RPMI7951 (cell line): ENCODE measurements around the gene DRAXIN. TPM values are rescaled to one million over a fixed set of nuclear protein-coding genes. Genes with fewer than 3 reads are reported as not detected.

Source experiments
- DNase-seq: peaks from one replicate; pipeline ENCODE4 v3.0.0-alpha.2; 2012; ENCODE audit warnings: low read depth
- total RNA-seq: library from RNA; depleted of rRNA; stranded (reverse); fragments of >200 nt; shearing (Covaris generic); gene quantifications from 2 replicates; pipeline ENCODE4 v1.2.3, GENCODE V29; 2014; rRNA removed

The DRAXIN gene, protein sequence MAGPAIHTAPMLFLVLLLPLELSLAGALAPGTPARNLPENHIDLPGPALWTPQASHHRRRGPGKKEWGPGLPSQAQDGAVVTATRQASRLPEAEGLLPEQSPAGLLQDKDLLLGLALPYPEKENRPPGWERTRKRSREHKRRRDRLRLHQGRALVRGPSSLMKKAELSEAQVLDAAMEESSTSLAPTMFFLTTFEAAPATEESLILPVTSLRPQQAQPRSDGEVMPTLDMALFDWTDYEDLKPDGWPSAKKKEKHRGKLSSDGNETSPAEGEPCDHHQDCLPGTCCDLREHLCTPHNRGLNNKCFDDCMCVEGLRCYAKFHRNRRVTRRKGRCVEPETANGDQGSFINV
- under 0.01 and 0.10 TPM in 2 replicates for total RNA-seq

DNA sequence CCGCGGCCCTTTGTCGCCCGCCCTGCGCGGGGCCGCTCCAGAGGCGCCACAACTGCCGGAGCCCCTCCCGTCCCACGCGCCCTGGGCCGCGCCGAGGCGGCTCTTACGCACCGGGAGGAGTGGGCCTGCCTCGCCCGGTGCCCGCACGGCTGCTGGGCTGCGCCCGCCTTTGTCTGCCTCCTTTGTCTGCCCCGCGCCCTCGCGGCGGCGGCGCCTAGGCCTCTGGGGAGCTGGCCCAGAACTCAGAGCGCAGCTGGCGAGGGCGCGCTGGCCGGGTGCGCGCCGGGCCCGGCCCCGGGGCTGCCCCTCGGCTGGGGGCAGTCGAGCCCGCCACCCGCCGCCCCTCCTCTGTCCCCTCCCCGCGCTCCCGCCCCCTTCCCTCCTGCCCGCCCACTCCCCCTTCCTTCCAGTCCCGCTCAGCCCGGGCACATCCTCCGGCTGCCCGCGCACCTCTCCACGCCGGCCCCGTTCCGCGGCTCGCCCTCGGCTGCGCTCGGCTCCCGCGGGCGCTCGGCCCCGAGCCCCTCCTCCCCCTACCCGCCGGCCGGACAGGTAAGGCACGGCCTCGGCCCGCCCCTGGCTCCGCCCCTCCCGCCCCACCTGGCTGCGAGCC is at the start of gene DRAXIN:
Gene DRAXIN (plus strand): TSS at position 409 of the 613 bp plus-strand sequence. CDS start 14,549 bp downstream, outside the sequence.
- no peak for DNase-seq

- DNase-seq: no peak
Observed at GRCh38 chr1:11641776-11642305, 49.7 kb upstream of the DRAXIN start.

DNA sequence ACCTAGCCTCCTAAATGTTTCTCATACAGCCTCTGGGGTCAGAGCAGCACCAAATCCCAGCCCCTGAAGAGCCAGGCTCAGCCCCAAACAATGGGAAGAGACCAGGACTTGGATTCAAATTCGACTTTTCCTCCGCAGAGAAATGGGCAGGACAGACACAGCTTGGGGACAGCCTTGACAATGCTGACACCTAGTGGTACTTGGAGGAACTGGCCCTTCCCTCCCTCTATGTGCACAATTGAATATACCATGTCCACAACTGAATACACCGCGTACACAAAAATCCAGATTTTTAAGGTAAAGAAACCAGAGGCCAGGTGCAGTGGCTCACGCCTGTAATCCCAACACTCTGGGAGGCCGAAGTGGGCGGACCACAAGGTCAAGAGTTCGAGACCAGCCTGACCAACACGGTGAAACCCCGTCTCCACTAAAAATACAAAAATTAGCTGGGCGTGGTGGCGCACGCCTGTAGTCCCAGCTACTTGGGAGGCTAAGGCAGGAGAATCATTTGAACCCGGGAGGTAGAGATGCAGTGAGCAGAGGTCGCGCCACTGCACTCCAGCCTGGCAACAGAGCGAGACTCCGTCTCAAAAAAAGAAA is 49.0 kb upstream of the DRAXIN start:
- DNase-seq: peak; percentile 58

DNA sequence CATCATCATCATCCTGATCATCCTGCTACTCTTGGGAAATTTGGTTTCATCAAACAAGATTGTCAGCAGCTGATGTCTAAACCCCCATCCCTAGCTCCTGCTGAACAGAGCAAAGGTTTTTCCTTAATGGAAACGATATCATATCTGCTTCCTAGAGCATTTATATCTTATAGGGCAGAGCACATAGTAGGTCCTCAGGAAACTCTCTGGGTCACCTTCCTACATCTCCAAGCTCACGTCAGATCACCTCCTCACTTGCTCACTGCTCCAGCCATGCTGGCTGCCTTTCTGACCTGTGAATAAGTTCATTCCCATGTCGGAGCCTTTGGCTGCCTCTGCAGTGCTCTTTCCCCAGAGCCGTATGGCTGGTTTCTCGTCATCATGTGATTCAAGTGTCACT is 47.7 kb upstream of the DRAXIN start:
- DNase-seq: no peak

DNA sequence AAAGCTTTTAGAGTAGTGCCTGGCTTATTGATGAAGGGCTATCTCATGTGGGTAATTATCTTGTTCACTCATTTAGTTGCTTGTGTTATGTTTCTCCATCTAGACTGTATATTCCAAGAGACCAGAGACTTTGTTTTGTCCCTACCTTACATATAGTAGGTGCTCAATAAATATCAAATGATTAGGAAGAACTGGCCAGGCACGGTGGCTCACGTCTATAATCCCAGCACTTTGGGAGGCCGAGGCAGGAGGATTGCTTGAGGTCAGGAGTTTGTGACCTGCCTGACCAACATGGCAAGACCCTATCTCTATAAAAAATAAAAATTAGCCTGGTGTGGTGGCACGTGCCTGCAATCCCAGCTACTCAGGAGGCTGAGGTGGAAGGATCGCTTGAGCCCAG is 46.2 kb upstream of the DRAXIN start:
- DNase-seq: no peak

DNA sequence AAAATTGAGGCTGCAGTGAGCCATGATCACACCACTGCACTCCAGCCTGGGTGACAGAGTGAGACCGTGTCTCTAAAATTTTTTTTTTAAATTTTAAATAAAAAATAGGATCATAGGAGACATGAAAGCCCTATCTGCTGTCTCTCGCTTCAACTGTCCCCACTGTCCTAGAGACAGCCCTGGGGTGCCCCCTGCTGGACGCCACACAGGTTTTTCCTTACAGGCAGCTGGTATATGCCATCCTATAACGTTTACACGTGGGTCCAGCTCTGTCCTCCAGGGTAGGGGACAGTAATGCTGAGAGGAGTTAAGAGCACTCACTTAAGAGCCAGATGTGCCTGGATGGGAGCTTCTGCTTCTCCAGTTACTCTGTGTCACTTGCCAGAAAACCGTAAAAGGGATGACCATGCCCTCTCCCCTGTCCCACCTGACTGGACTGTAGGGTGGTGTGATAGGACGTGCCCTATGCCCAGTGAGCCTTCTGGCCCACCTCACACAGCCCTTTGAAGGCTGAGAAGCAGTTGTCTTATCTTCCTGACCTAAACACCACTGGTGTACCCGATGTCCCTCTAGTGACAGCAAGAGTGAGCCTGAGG is 45.7 kb upstream of the DRAXIN start:
- peak; percentile 66 for DNase-seq

GRCh38 chr1:11646317-11646716 is 45.2 kb upstream of the DRAXIN start:
- no peak for DNase-seq

DNA sequence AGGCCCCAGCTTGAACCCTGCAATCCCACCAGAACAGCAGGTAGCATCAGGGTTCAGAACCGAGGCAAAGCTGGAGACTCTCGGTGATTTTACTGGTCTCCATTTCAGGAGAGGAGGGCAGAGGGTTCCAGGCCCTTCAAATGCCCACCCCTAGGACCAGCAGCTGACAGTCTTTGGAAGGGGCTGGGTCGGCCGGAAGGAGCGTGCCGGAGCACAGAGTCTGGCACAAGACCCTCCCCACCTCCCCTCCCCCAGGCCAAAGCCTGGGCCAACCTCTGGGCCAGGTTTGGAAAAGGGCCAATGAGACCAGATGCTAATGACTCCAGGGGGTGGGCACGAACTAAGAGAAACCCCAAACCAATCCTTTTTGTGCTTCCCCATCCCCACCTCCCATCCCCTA is 44.2 kb upstream of the DRAXIN start:
- no peak for DNase-seq

GRCh38 chr1:11648039-11648438 is 43.5 kb upstream of the DRAXIN start:
- no peak for DNase-seq

GRCh38 chr1:11648732-11649158 is 42.8 kb upstream of the DRAXIN start:
- no peak for DNase-seq

DNA sequence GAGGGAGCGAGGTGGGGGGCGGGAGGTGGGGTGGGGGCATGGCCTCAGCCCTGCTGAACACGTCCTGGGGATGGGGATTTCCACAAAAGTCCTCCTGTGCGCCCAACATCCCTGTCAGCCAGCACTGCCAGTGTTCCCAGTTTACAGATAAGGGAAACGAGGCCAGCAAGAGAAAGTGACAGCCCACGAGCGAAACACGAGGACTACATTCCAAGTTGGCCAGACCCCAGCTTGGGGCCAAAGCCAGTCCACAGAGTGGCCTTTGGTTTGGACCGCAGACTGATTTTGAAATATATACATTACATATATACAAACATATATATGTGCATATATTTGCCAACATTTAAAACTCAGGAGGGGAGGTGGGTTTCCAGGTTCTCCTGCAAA is 42.3 kb upstream of the DRAXIN start:
- no peak for DNase-seq

DNA sequence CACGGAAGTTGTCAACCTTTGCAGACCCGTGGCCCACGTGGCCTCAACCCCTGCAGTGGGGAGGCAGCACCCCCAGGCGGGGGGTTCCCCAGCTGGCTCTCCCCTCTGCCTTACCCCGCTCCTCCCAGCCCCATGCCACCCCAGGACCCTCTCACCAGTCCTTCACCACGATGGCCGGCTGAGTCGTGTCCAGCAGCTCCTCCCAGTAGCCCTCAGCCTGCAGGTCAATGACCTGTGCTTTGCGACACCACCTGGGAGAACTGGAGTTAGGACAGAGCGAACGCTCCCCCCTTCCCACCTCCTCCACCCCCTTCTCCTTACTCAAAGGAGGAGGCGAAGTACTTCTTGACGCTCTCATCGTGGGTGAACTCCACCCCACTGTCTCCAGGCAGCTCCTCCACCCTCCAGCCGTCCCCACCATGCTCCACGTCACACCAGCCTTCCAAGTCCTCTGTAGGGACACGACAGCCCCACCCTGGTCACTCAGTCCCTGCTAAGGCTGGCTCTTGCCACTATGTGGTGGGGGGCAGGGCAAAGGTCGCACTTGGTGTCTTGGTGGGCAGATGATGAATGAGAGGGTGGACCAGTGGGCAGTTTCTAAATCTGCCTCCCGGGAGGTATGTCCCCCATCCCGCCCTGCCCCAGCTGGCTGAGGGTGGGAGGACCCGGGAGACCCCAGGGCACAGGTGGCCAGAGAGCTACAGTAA is 41.7 kb upstream of the DRAXIN start:
- DNase-seq: no peak

- peak; percentile 44 for DNase-seq
Observed at GRCh38 chr1:11650331-11650991, 41.0 kb upstream of the DRAXIN start.

- DNase-seq: no peak
Observed at GRCh38 chr1:11651017-11651416, 40.5 kb upstream of the DRAXIN start.

- no peak for DNase-seq
Observed at GRCh38 chr1:11652203-11652780, 39.2 kb upstream of the DRAXIN start.

GRCh38 chr1:11653101-11653860 is 38.2 kb upstream of the DRAXIN start:
- DNase-seq: no peak

DNA sequence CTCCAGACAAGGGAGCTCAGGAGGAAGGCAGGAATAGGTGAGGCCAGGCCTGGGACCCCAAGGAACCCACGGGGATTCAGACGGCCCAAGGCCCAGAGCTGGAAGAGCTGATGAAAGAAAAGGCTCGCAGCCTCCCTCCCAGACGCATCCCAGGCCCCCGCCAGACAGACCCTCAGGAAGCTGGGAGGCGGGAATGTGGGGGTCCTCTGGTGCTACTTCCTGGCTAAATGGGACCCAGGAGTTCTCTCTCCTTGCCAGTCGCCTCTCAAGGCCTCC is 37.7 kb upstream of the DRAXIN start:
- DNase-seq: no peak

GRCh38 chr1:11654137-11654938 is 37.2 kb upstream of the DRAXIN start, which contains the start of the genes FBXO2 and FBXO44:
Gene FBXO2 (minus strand): TSS chr1:11654429. CDS start chr1:11654340, 89 bp downstream.
Gene FBXO44 (plus strand): TSS chr1:11654877. CDS start chr1:11655836, 959 bp downstream.
- peak; percentile 8 for DNase-seq
